ENCODE results near the gene SMAP2.
A peak's percentile ranks its signal among the peaks of the same experiment; 100 is the strongest.

Gene SMAP2

DNA sequence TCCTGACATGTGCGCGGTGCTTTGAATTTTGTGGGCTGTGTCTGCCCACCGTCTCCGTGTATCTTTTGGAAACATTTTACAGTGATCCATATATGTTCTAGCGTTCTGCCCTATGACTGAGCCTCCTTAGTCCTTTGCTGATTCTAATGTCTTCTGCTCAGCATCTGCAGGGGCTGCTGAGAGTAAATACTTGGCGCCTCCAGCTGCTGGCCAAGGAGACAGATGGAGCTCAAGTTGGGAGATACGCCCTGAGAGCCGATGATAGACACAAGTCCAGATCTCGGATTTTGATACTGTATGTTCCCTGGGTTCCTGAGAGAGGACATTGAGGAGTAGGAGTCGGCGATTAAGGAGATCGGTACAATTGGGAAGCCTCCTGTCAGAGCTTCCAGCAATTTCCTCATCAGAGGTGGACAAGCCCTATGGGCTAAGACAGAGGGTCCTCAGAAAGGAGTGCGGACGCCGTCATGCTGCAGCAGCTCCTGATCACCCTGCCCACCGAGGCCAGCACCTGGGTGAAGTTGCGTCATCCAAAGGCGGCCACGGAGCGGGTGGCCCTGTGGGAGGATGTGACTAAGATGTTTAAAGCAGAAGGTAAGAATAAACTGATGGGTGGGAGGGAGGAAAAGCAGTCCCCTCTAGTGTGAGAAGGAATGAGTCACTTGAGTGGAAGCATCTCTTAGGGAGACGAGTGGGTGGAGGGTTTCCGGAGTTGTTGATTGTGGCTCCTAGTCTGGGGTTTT is 77.1 kb downstream of the SMAP2 start (continued):
- TF ChIP-seq ZNF561 (tag by site-specific recombination; IDR thresholded peaks at IDR 0.05; ENCODE audit: borderline replicate concordance) = no peak
- no peak for TF ChIP-seq ZNF266 (tag by site-specific recombination; IDR thresholded peaks at IDR 0.05; ENCODE audit: low read depth)
- TF ChIP-seq, protein P1, sequence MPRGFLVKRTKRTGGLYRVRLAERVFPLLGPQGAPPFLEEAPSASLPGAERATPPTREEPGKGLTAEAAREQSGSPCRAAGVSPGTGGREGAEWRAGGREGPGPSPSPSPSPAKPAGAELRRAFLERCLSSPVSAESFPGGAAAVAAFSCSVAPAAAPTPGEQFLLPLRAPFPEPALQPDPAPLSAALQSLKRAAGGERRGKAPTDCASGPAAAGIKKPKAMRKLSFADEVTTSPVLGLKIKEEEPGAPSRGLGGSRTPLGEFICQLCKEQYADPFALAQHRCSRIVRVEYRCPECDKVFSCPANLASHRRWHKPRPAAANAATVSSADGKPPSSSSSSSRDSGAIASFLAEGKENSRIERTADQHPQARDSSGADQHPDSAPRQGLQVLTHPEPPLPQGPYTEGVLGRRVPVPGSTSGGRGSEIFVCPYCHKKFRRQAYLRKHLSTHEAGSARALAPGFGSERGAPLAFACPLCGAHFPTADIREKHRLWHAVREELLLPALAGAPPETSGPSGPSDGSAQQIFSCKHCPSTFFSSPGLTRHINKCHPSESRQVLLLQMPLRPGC (tag by site-specific recombination; IDR thresholded peaks at IDR 0.05) = peak; percentile 30; the same call in 1 of the 2 replicates
- peak; percentile 66; the same call in 1 of the 2 replicates for TF ChIP-seq ZNF10 (tag by site-specific recombination; IDR thresholded peaks at IDR 0.05)
- TF ChIP-seq, protein P2, sequence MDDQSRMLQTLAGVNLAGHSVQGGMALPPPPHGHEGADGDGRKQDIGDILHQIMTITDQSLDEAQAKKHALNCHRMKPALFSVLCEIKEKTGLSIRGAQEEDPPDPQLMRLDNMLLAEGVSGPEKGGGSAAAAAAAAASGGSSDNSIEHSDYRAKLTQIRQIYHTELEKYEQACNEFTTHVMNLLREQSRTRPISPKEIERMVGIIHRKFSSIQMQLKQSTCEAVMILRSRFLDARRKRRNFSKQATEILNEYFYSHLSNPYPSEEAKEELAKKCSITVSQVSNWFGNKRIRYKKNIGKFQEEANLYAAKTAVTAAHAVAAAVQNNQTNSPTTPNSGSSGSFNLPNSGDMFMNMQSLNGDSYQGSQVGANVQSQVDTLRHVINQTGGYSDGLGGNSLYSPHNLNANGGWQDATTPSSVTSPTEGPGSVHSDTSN (CRISPR knock-in tag; IDR thresholded peaks at IDR 0.05) = no peak
- no peak for TF ChIP-seq ZNF174 (tag by site-specific recombination; IDR thresholded peaks at IDR 0.05)
- no peak for TF ChIP-seq HOXC10 (CRISPR knock-in tag; IDR thresholded peaks at IDR 0.05)
- TF ChIP-seq ZFP69B (tag by site-specific recombination; IDR thresholded peaks at IDR 0.05) = peak; percentile 60; the same call in 1 of the 2 replicates
- TF ChIP-seq, protein P3, sequence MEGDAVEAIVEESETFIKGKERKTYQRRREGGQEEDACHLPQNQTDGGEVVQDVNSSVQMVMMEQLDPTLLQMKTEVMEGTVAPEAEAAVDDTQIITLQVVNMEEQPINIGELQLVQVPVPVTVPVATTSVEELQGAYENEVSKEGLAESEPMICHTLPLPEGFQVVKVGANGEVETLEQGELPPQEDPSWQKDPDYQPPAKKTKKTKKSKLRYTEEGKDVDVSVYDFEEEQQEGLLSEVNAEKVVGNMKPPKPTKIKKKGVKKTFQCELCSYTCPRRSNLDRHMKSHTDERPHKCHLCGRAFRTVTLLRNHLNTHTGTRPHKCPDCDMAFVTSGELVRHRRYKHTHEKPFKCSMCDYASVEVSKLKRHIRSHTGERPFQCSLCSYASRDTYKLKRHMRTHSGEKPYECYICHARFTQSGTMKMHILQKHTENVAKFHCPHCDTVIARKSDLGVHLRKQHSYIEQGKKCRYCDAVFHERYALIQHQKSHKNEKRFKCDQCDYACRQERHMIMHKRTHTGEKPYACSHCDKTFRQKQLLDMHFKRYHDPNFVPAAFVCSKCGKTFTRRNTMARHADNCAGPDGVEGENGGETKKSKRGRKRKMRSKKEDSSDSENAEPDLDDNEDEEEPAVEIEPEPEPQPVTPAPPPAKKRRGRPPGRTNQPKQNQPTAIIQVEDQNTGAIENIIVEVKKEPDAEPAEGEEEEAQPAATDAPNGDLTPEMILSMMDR (tag by site-specific recombination; IDR thresholded peaks at IDR 0.05) = no peak
- TF ChIP-seq SP2 (tag by site-specific recombination; IDR thresholded peaks at IDR 0.05) = peak; percentile 62
- TF ChIP-seq ZNF76 (tag by site-specific recombination; IDR thresholded peaks at IDR 0.05; ENCODE audit: borderline replicate concordance, low read depth) = no peak
- no peak for TF ChIP-seq MEIS1 (CRISPR knock-in tag; IDR thresholded peaks at IDR 0.05; ENCODE audit: borderline replicate concordance)
- no peak for TF ChIP-seq GLI4 (tag by site-specific recombination; IDR thresholded peaks at IDR 0.05)
- TF ChIP-seq ZNF664 (tag by site-specific recombination; IDR thresholded peaks at IDR 0.05) = no peak
- no peak for TF ChIP-seq ZNF777 (tag by site-specific recombination; IDR thresholded peaks at IDR 0.05; ENCODE audit: borderline replicate concordance)
- TF ChIP-seq ZNF341 (tag by site-specific recombination; IDR thresholded peaks at IDR 0.05; ENCODE audit: low read depth) = no peak
- TF ChIP-seq BCL11A (tag by site-specific recombination; IDR thresholded peaks at IDR 0.05; ENCODE audit: low read depth) = no peak
- TF ChIP-seq, protein P4, sequence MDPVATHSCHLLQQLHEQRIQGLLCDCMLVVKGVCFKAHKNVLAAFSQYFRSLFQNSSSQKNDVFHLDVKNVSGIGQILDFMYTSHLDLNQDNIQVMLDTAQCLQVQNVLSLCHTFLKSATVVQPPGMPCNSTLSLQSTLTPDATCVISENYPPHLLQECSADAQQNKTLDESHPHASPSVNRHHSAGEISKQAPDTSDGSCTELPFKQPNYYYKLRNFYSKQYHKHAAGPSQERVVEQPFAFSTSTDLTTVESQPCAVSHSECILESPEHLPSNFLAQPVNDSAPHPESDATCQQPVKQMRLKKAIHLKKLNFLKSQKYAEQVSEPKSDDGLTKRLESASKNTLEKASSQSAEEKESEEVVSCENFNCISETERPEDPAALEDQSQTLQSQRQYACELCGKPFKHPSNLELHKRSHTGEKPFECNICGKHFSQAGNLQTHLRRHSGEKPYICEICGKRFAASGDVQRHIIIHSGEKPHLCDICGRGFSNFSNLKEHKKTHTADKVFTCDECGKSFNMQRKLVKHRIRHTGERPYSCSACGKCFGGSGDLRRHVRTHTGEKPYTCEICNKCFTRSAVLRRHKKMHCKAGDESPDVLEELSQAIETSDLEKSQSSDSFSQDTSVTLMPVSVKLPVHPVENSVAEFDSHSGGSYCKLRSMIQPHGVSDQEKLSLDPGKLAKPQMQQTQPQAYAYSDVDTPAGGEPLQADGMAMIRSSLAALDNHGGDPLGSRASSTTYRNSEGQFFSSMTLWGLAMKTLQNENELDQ (tag by site-specific recombination; IDR thresholded peaks at IDR 0.05; ENCODE audit: low read depth) = no peak
- no peak for TF ChIP-seq ZNF223 (tag by site-specific recombination; IDR thresholded peaks at IDR 0.05)
- TF ChIP-seq TCF7L2 (IDR thresholded peaks at IDR 0.05; ENCODE audit: borderline replicate concordance, low read depth, low read length) = no peak
- TF ChIP-seq ZNF426 (tag by site-specific recombination; IDR thresholded peaks at IDR 0.05) = no peak
- TF ChIP-seq ZNF157 (tag by site-specific recombination; IDR thresholded peaks at IDR 0.05) = no peak
- no peak for TF ChIP-seq ZNF530 (tag by site-specific recombination; IDR thresholded peaks at IDR 0.05; ENCODE audit: low read depth)
- 0 out of 2 replicates have a peak, but pooled peaks have one; percentile 12 for TF ChIP-seq ZFP37 (tag by site-specific recombination; IDR thresholded peaks at IDR 0.05)
- TF ChIP-seq, protein P5, sequence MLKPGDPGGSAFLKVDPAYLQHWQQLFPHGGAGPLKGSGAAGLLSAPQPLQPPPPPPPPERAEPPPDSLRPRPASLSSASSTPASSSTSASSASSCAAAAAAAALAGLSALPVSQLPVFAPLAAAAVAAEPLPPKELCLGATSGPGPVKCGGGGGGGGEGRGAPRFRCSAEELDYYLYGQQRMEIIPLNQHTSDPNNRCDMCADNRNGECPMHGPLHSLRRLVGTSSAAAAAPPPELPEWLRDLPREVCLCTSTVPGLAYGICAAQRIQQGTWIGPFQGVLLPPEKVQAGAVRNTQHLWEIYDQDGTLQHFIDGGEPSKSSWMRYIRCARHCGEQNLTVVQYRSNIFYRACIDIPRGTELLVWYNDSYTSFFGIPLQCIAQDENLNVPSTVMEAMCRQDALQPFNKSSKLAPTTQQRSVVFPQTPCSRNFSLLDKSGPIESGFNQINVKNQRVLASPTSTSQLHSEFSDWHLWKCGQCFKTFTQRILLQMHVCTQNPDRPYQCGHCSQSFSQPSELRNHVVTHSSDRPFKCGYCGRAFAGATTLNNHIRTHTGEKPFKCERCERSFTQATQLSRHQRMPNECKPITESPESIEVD (tag by site-specific recombination; IDR thresholded peaks at IDR 0.05) = no peak
- TF ChIP-seq, protein P6, sequence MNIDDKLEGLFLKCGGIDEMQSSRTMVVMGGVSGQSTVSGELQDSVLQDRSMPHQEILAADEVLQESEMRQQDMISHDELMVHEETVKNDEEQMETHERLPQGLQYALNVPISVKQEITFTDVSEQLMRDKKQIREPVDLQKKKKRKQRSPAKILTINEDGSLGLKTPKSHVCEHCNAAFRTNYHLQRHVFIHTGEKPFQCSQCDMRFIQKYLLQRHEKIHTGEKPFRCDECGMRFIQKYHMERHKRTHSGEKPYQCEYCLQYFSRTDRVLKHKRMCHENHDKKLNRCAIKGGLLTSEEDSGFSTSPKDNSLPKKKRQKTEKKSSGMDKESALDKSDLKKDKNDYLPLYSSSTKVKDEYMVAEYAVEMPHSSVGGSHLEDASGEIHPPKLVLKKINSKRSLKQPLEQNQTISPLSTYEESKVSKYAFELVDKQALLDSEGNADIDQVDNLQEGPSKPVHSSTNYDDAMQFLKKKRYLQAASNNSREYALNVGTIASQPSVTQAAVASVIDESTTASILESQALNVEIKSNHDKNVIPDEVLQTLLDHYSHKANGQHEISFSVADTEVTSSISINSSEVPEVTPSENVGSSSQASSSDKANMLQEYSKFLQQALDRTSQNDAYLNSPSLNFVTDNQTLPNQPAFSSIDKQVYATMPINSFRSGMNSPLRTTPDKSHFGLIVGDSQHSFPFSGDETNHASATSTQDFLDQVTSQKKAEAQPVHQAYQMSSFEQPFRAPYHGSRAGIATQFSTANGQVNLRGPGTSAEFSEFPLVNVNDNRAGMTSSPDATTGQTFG (tag by site-specific recombination; IDR thresholded peaks at IDR 0.05; ENCODE audit: borderline replicate concordance) = no peak
- no peak for TF ChIP-seq ZNF48 (tag by site-specific recombination; IDR thresholded peaks at IDR 0.05)
- TF ChIP-seq ZNF560 (tag by site-specific recombination; IDR thresholded peaks at IDR 0.05; ENCODE audit: borderline replicate concordance) = no peak
- no peak for TF ChIP-seq ZNF701 (tag by site-specific recombination; IDR thresholded peaks at IDR 0.05)
